HCT116 (cell line): ENCODE data around the gene PRXL2A. TPM values are rescaled to one million over a fixed set of nuclear protein-coding genes. Genes with fewer than 3 reads are reported as not detected.

Experiments
- ATAC-seq: fragments of 200-7000 bp; cut with Tn5 transposase; 2 replicates; pipeline ENCODE4 v1.9.1; 2020; ENCODE audit warnings: mild to moderate bottlenecking, moderate library complexity
- BruUV-seq: library from RNA; stranded (reverse); fragments of 400-500 nt; replicated peaks from 2 replicates; lab custom pipeline; 2021; lab: Mats Ljungman, UMichigan
- CTCF ChIA-PET: fragments of 300-600 bp; sonication (Branson Sonifier 250); formaldehyde crosslinking; loops from one replicate; lab custom pipeline; 2021; ENCODE audit warnings: antibody characterized with exemption; lab: Charles Lee
- POLR2A ChIA-PET: fragments of 300-600, 350-600 bp; sonication (Branson Sonifier 250); formaldehyde crosslinking; loops from one replicate; lab custom pipeline; 2021; ENCODE audit warnings: antibody characterized with exemption; lab: Charles Lee
- RAD21 ChIA-PET, 2 experiments: fragments of 300-600 bp; sonication (Branson Sonifier 250); formaldehyde crosslinking; loops; one replicate each; lab custom pipeline; 2023; ENCODE audit warnings: low total read pairs in 2 of 2; ENCODE audit not compliant: uncharacterized antibody in 2 of 2, unreplicated experiment in 2 of 2, low non-redundant PET in 1 of 2; lab: Charles Lee
- DNase-seq: peaks from one replicate; pipeline ENCODE4 v3.0.0-alpha.2; 2010; ENCODE audit warnings: low read depth, low spot score
- H2AFZ ChIP-seq: fragments of 200-600 bp; shearing (Covaris generic), sonication (generic); 2 replicates; pipeline ENCODE4 v1.6.1; 2017; ENCODE audit warnings: low read depth, mixed run types, mixed read lengths, antibody characterized with exemption, low read length; ENCODE audit not compliant: poor library complexity, severe bottlenecking
- H3K27ac ChIP-seq: 2 replicates; pipeline ENCODE4 v1.5.1; 2012; ENCODE audit warnings: low read depth, low read length
- H3K27me3 ChIP-seq: fragments of 200-600 bp; sonication (generic); 2 replicates; pipeline ENCODE4 v1.6.1; 2016; ENCODE audit warnings: mixed run types, low read length, mixed read lengths; ENCODE audit not compliant: insufficient read depth
- H3K36me3 ChIP-seq, 2 experiments: fragments of 200-500 bp in 1 of 2; fragments of 200-600 bp in 1 of 2; sonication (Bioruptor generic) in 1 of 2; sonication (generic) in 1 of 2; 2 replicates each; pipeline versions ENCODE4 v1.5.1 to v1.6.1; 2014 to 2016; ENCODE audit warnings: low read length in 2 of 2, inconsistent platforms in 1 of 2, mixed read lengths in 1 of 2, mixed run types in 1 of 2; ENCODE audit not compliant: insufficient read depth in 2 of 2, control insufficient read depth in 1 of 2
- H3K4me1 ChIP-seq, 2 experiments: fragments of 200-600 bp in 1 of 2; sonication (generic) in 1 of 2; 2 replicates each; pipeline versions ENCODE4 v1.5.1 to v1.6.1; 2012 to 2017; ENCODE audit warnings: low read length in 2 of 2, inconsistent platforms in 1 of 2, mild to moderate bottlenecking in 1 of 2, mixed read lengths in 1 of 2, mixed run types in 1 of 2, moderate library complexity in 1 of 2; ENCODE audit not compliant: insufficient read depth in 2 of 2, control insufficient read depth in 1 of 2
- H3K4me2 ChIP-seq: fragments of 200-600 bp; sonication (generic); 2 replicates; pipeline ENCODE4 v1.6.1; 2017; ENCODE audit warnings: mixed run types, low read length, mixed read lengths
- H3K4me3 ChIP-seq, 2 experiments: fragments of 200-600 bp in 1 of 2; sonication (generic) in 1 of 2; replicated peaks in 1 of 2; 2 replicates each; pipeline ENCODE4 v1.5.1; 2011 to 2016; ENCODE audit warnings: low read length in 2 of 2, control low read depth in 1 of 2, low read depth in 1 of 2, mild to moderate bottlenecking in 1 of 2, mixed read lengths in 1 of 2, mixed run types in 1 of 2
- H3K79me2 ChIP-seq: fragments of 200-600 bp; sonication (generic); 2 replicates; pipeline ENCODE4 v1.6.1; 2017; ENCODE audit warnings: mild to moderate bottlenecking, mixed run types, low read length, moderate library complexity, mixed read lengths; ENCODE audit not compliant: insufficient read depth
- H3K9ac ChIP-seq: fragments of 200-600 bp; sonication (generic); 2 replicates; pipeline ENCODE4 v1.6.1; 2016; ENCODE audit warnings: low read length, mixed read lengths
- H3K9me2 ChIP-seq: fragments of 200-600 bp; sonication (generic), shearing (Covaris generic); 2 replicates; pipeline ENCODE4 v1.6.1; 2017; ENCODE audit warnings: mixed run types, mild to moderate bottlenecking, moderate library complexity; ENCODE audit not compliant: insufficient read depth
- H3K9me3 ChIP-seq, 2 experiments: fragments of 200-500 bp in 1 of 2; fragments of 200-600 bp in 1 of 2; sonication (Bioruptor generic) in 1 of 2; sonication (generic) in 1 of 2; 2 replicates each; pipeline ENCODE4 v1.6.1; 2014 to 2017; ENCODE audit warnings: low read length in 2 of 2, mixed read lengths in 2 of 2, inconsistent platforms in 1 of 2, low read depth in 1 of 2, mild to moderate bottlenecking in 1 of 2, mixed run types in 1 of 2, moderate library complexity in 1 of 2; ENCODE audit not compliant: control insufficient read depth in 1 of 2, insufficient read depth in 1 of 2
- H4K20me1 ChIP-seq: fragments of 200-600 bp; sonication (generic), shearing (Covaris generic); 2 replicates; pipeline ENCODE4 v1.6.1; 2017; ENCODE audit warnings: mixed run types, mild to moderate bottlenecking, moderate library complexity; ENCODE audit not compliant: insufficient read depth
- CBX3 ChIP-seq: IDR thresholded peaks from 2 replicates; pipeline ENCODE4 v1.6.1; 2012; ENCODE audit warnings: low read depth
- EGR1 ChIP-seq: IDR thresholded peaks from 2 replicates; pipeline ENCODE4 v1.6.1; 2012; ENCODE audit warnings: low read depth
- ELF1 ChIP-seq: IDR thresholded peaks from 2 replicates; pipeline ENCODE4 v1.6.1; 2012; ENCODE audit warnings: low read depth, borderline replicate concordance
- FOSL1 ChIP-seq: IDR thresholded peaks from 2 replicates; pipeline ENCODE4 v1.6.1; 2012; ENCODE audit warnings: low read depth
- POLR2A ChIP-seq: IDR thresholded peaks from 2 replicates; pipeline ENCODE4 v1.7.0; 2011; ENCODE audit warnings: borderline replicate concordance; ENCODE audit not compliant: insufficient read depth, insufficient read length; ENCODE audit errors: extremely low read depth
- POLR2AphosphoS5 ChIP-seq: IDR thresholded peaks from 2 replicates; pipeline ENCODE4 v1.6.1; 2011; ENCODE audit warnings: mild to moderate bottlenecking, low read depth, low read length, moderate library complexity
- RAD21 ChIP-seq: IDR thresholded peaks from 2 replicates; pipeline ENCODE4 v1.6.1; 2012; ENCODE audit warnings: low read depth, mild to moderate bottlenecking
- SP1 ChIP-seq: IDR thresholded peaks from 2 replicates; pipeline ENCODE4 v1.6.1; 2012; ENCODE audit warnings: low read depth
- SRF ChIP-seq: IDR thresholded peaks from 2 replicates; pipeline ENCODE4 v1.6.1; 2012; ENCODE audit warnings: low read depth
- TCF7L2 ChIP-seq: IDR thresholded peaks from 2 replicates; pipeline ENCODE4 v1.7.0; 2011; ENCODE audit warnings: borderline replicate concordance, inconsistent platforms; ENCODE audit not compliant: insufficient read depth, insufficient read length; ENCODE audit errors: extremely low read depth
- YY1 ChIP-seq: IDR thresholded peaks from 2 replicates; pipeline ENCODE4 v1.6.1; 2011; ENCODE audit warnings: low read length, low read depth, moderate library complexity, mild to moderate bottlenecking; ENCODE audit not compliant: insufficient replicate concordance; ENCODE audit errors: extremely low read depth
- ZBTB33 ChIP-seq: IDR thresholded peaks from 2 replicates; pipeline ENCODE4 v1.6.1; 2011; ENCODE audit warnings: mild to moderate bottlenecking, low read length, moderate library complexity; ENCODE audit not compliant: insufficient replicate concordance; ENCODE audit errors: extremely low read depth
- ZFX ChIP-seq: fragments of 450-650 bp; IDR thresholded peaks from 2 replicates; pipeline ENCODE4 v1.6.1; 2017
- ZNF274 ChIP-seq: fragments of 200-500 bp; sonication (Bioruptor generic); IDR thresholded peaks from 2 replicates; pipeline ENCODE4 v1.6.1; 2014; ENCODE audit warnings: mild to moderate bottlenecking, low read depth, low read length, inconsistent platforms
- intact Hi-C: fragments of 100-400 bp; cut with micrococcal nuclease; formaldehyde crosslinking; loops from 2 replicates; pipeline ENCODE4 v1.10.0; 2022
- total RNA-seq: library from RNA; stranded (reverse); gene quantifications from one replicate; pipeline ENCODE4 v1.2.1, GENCODE V29; 2021; ENCODE audit not compliant: unreplicated experiment
- TF ChIP-seq, protein P1 (sequence below), 3 experiments: fragments of 200-600 bp in 1 of 3; sonication (generic) in 1 of 3; IDR thresholded peaks in 2 of 3; conservative IDR thresholded peaks in 1 of 3; 2 replicates each; pipeline ENCODE4 v1.5.1; 2012 to 2017; ENCODE audit warnings: low read depth in 2 of 3, low read length in 2 of 3, antibody characterized with exemption in 1 of 3, borderline replicate concordance in 1 of 3, control low read depth in 1 of 3, mild to moderate bottlenecking in 1 of 3, mixed read lengths in 1 of 3, mixed run types in 1 of 3, moderate library complexity in 1 of 3; ENCODE audit not compliant: insufficient read depth in 1 of 3

PRXL2A gene
- total RNA-seq, 1 experiment from 2014 or later, result 4.9 TPM

- H3K4me1 ChIP-seq, result no peaks in the 10 kb centered on the region
- BruUV-seq, result no TSS peak
- H3K4me2 ChIP-seq, result no peak overlapping the region
- H4K20me1 ChIP-seq, result no peaks in the 10 kb centered on the region
- DNase-seq (no peak), ATAC-seq (no peak)
- no peak for TF ChIP-seq ZFX
- no peak for TF ChIP-seq FOSL1
- TF ChIP-seq, protein P1, sequence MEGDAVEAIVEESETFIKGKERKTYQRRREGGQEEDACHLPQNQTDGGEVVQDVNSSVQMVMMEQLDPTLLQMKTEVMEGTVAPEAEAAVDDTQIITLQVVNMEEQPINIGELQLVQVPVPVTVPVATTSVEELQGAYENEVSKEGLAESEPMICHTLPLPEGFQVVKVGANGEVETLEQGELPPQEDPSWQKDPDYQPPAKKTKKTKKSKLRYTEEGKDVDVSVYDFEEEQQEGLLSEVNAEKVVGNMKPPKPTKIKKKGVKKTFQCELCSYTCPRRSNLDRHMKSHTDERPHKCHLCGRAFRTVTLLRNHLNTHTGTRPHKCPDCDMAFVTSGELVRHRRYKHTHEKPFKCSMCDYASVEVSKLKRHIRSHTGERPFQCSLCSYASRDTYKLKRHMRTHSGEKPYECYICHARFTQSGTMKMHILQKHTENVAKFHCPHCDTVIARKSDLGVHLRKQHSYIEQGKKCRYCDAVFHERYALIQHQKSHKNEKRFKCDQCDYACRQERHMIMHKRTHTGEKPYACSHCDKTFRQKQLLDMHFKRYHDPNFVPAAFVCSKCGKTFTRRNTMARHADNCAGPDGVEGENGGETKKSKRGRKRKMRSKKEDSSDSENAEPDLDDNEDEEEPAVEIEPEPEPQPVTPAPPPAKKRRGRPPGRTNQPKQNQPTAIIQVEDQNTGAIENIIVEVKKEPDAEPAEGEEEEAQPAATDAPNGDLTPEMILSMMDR (IDR thresholded peaks at IDR 0.05 in 2 of 3, conservative IDR thresholded peaks at IDR 0.05 in 1 of 3; ENCODE audit: borderline replicate concordance in 1 of 3, insufficient read depth in 1 of 3, low read depth in 2 of 3, low read length in 2 of 3), result no peak
- TF ChIP-seq SP1, result no peak
- no peak for TF ChIP-seq POLR2AphosphoS5
- no peak for TF ChIP-seq RAD21
- no peak overlapping the region for H3K27ac ChIP-seq
- CTCF ChIA-PET, result interaction anchor here (0.6 kb wide), 1 partner anchor 26 kb away, joined by 5 read pairs; no protein-coding TSS in a partner anchor
- no peaks in the 10 kb centered on the region for H3K27me3 ChIP-seq
- H3K36me3 ChIP-seq, result no peaks in the 10 kb centered on the region
- POLR2A ChIA-PET, result no interaction called here
- H2AFZ ChIP-seq, result no peak overlapping the region
- peaks cover 0 to 4% of the 10 kb centered on the region in 2 experiments; a peak in 1 of 4 replicates for H3K9me3 ChIP-seq
- no peak overlapping the region for H3K4me3 ChIP-seq
- H3K9me2 ChIP-seq, result no peaks in the 10 kb centered on the region
- intact Hi-C loops, result no loop called here
- H3K79me2 ChIP-seq, result no peaks in the 10 kb centered on the region
- RAD21 ChIA-PET, result no interaction called here
- H3K9ac ChIP-seq, result no peak overlapping the region
Observed at GRCh38 chr10:80371467-80371866, 36.9 kb upstream of the PRXL2A start.

DNA sequence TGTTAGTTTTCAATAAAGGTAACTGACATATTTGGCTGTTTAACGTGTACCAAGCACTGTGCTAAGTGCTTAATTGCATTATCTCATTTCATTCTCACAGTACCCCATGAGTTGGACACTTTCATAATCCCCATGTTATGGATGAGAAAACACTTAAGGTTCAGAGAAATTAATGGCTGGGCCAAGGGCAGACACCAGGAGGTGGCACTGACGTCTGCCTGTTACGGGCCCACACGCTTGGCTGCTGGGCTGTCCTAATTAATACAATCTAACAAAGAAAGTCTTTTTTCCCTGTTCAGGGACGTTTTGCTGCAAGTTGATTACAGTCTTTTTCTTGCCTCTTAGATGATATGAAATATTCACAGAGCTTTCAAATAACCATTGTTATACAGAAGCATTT is 35.7 kb upstream of the PRXL2A start:
- Histone ChIP-seq H4K20me1 (no peaks in the 10 kb centered on the region), H3K79me2 (no peaks in the 10 kb centered on the region), H3K9ac (no peak overlapping the region), H3K9me2 (no peaks in the 10 kb centered on the region), H3K27me3 (no peaks in the 10 kb centered on the region), H3K4me1 (no peaks in the 10 kb centered on the region), H3K27ac (no peak overlapping the region), H3K4me2 (no peak overlapping the region), H3K9me3 (peaks cover 0 to 4% of the 10 kb centered on the region in 2 experiments; a peak in 1 of 4 replicates), H3K36me3 (no peaks in the 10 kb centered on the region), H3K4me3 (no peak overlapping the region), H2AFZ (no peak overlapping the region)
- DNase-seq (no peak), ATAC-seq (no peak)
- BruUV-seq, result no TSS peak
- intact Hi-C loops, result no loop called here
- RAD21 ChIA-PET, result no interaction called here
- POLR2A ChIA-PET, result no interaction called here
- CTCF ChIA-PET, result no interaction called here
- TF ChIP-seq SRF, result no peak
- TF ChIP-seq POLR2A, result no peak
- TF ChIP-seq ZBTB33, result no peak
- TF ChIP-seq TCF7L2, result no peak
- TF ChIP-seq, protein P1 (IDR thresholded peaks at IDR 0.05 in 2 of 3, conservative IDR thresholded peaks at IDR 0.05 in 1 of 3; ENCODE audit: borderline replicate concordance in 1 of 3, insufficient read depth in 1 of 3, low read depth in 2 of 3, low read length in 2 of 3), result no peak
- TF ChIP-seq ELF1, result no peak
- TF ChIP-seq CBX3, result no peak
- no peak for TF ChIP-seq ZNF274
- TF ChIP-seq EGR1, result no peak
- no peak for TF ChIP-seq YY1
